Measurements from ENCODE around the gene SASH1.

- TF ChIP-seq CTCF (IDR thresholded peaks at IDR 0.05) = no peak
- no peak for TF ChIP-seq POLR2AphosphoS5 (IDR thresholded peaks at IDR 0.05)
Observed at GRCh38 chr6:148351309-148351708, 8.7 kb downstream of the SASH1 start.
